Measurements from ENCODE around the gene PPM1G.

- TF ChIP-seq, protein P1, sequence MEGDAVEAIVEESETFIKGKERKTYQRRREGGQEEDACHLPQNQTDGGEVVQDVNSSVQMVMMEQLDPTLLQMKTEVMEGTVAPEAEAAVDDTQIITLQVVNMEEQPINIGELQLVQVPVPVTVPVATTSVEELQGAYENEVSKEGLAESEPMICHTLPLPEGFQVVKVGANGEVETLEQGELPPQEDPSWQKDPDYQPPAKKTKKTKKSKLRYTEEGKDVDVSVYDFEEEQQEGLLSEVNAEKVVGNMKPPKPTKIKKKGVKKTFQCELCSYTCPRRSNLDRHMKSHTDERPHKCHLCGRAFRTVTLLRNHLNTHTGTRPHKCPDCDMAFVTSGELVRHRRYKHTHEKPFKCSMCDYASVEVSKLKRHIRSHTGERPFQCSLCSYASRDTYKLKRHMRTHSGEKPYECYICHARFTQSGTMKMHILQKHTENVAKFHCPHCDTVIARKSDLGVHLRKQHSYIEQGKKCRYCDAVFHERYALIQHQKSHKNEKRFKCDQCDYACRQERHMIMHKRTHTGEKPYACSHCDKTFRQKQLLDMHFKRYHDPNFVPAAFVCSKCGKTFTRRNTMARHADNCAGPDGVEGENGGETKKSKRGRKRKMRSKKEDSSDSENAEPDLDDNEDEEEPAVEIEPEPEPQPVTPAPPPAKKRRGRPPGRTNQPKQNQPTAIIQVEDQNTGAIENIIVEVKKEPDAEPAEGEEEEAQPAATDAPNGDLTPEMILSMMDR (IDR thresholded peaks at IDR 0.05): no peak
- no peak for TF ChIP-seq POLR2A (IDR thresholded peaks at IDR 0.05)
Observed at GRCh38 chr2:27335311-27335710, 74.1 kb downstream of the PPM1G start.
